ENCODE data around the gene DLG2. TPM values are rescaled to one million over a fixed set of nuclear protein-coding genes. Genes with fewer than 3 reads are reported as not detected.
A peak's percentile ranks its signal among the peaks of the same experiment; 100 is the strongest.

DLG2 gene
- total and polyA plus RNA-seq, 2 of the 8 experiments (the other 6 are each of a cell fraction or from before 2014, with no cell fraction given), result 1.7 to 14.3 TPM

DNA sequence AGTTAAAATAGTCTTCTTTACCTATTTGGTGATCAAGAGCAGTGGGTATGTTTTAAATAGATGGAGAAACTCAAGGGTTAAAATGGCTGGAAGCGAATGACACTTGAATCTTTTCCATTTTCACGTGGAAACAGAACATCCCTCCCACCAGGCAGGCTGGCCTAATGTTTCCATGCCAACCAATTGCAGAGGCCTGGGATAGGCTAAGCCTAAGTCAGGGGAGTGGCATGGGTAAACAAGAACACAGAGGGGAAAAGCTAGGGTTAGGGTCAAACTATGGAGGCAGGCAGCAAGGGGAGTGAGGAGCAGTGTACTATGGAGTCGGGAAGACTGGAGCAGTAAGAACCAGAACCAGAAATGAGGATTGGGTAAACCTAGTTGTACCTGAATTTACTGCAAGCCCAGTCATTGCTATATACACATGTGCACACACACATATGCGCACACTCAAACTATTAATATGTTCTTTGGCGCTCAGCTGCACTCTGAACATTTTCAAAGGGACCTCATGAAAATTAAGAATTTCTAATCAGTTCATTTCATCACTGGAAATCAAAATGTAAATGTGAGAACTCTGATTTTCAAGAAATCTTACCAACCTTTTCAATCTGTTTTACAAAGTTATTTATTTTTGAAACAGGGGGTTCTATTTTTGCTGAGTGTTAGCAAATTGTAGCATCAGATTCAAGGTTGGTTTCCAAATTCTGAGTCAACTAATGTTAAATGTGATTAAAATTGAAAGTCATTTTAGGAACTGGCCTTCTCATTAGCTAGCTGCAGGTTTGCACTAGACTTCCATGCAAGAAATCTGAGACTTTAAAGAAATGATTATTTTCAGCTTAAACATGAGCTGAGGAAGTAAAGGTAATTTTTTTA lies 2014.0 kb downstream of the DLG2 start:
- H2AFZ ChIP-seq (ENCODE audit: low read length), result peak overlapping the region; percentile 71; the same call in 1 of the 2 replicates
- no peak overlapping the region for H2BK12ac ChIP-seq (ENCODE audit: low read depth, low read length)
- H3K79me2 ChIP-seq (ENCODE audit: control insufficient read depth in 1 of 2, insufficient read depth in 2 of 2, low read length in 2 of 2), result no peaks in the 10 kb centered on the region
- no peak overlapping the region for H2BK20ac ChIP-seq (ENCODE audit: low read length)
- H3K4me1 ChIP-seq (replicated peaks in 1 of 4; ENCODE audit: control insufficient read depth in 3 of 4, insufficient read depth in 4 of 4, low read length in 3 of 4), result peaks cover 0 to 4% (median 0%) of the 10 kb centered on the region in 4 experiments; a peak in 3 of 7 replicates
- POLR2A ChIA-PET (ENCODE audit: partially characterized antibody), result interaction anchor here (1.0 to 1.1 kb wide), 2 partner anchors 12 to 107 kb away, joined by 3 read pairs; no protein-coding TSS in a partner anchor
- 47% methylated on average over 5 of the region's 5 CpGs; no CpG with 5 or more reads in 1 of the 2 experiments for WGBS, 2 experiments (ENCODE audit: extremely low coverage in 1 of 2, insufficient coverage in 1 of 2, insufficient read length in 1 of 2, insufficient replicate concordance in 2 of 2, low coverage in 1 of 2, low lambda C conversion rate in 2 of 2, missing lambda C conversion rate in 1 of 2)
- no peak overlapping the region for H3K9ac ChIP-seq (replicated peaks in 1 of 4; ENCODE audit: extremely low read depth in 1 of 4, low read depth in 3 of 4, low read length in 3 of 4)
- H3K9me3 ChIP-seq (ENCODE audit: insufficient read depth in 2 of 2, low read depth in 1 of 2, low read length in 1 of 2), result no peaks in the 10 kb centered on the region
- H3K18ac ChIP-seq (ENCODE audit: extremely low read depth, low read length), result no peak overlapping the region
- no peak overlapping the region for H4K5ac ChIP-seq (ENCODE audit: insufficient read length, low read depth, low read length)
- H3K23me2 ChIP-seq (ENCODE audit: low read depth, low read length), result peaks cover 2% of the 10 kb centered on the region; the same call in 1 of the 2 replicates
- no peak overlapping the region for H2BK5ac ChIP-seq (ENCODE audit: low read depth, low read length)
- H3K27ac ChIP-seq (ENCODE audit: low read depth, low read length), result no peak overlapping the region
- no peaks in the 10 kb centered on the region for H3K36me3 ChIP-seq (ENCODE audit: control insufficient read depth in 2 of 4, insufficient read depth in 4 of 4, low read length in 3 of 4)
- no peaks in the 10 kb centered on the region for H3K79me1 ChIP-seq (ENCODE audit: low read depth, low read length)
- H2AK5ac ChIP-seq (ENCODE audit: low read depth, low read length), result no peak overlapping the region
- H4K8ac ChIP-seq (ENCODE audit: extremely low read depth, insufficient read depth, low read length), result no peak overlapping the region
- no peak overlapping the region for H3K56ac ChIP-seq (replicated peaks; ENCODE audit: insufficient read length, low read depth, low read length)
- H3K27me3 ChIP-seq (replicated peaks in 1 of 4; ENCODE audit: control insufficient read depth in 3 of 4, extremely low read depth in 1 of 4, insufficient read depth in 3 of 4, low read length in 3 of 4), result no peaks in the 10 kb centered on the region
- H3K4me2 ChIP-seq (ENCODE audit: insufficient read depth in 1 of 2, low read depth in 2 of 2, low read length in 2 of 2), result peak overlapping the region in 1 of 2 experiments; percentile 6; a peak in 1 of 4 replicates
- CTCF ChIA-PET (ENCODE audit: partially characterized antibody), result interaction anchor here (0.9 kb wide), 1 partner anchor 203 kb away, joined by 4 read pairs; no protein-coding TSS in a partner anchor
- H2BK15ac ChIP-seq (ENCODE audit: low read length), result no peak overlapping the region
- no peak overlapping the region for H3K23ac ChIP-seq (ENCODE audit: insufficient read length)
- FAIRE-seq (peak; percentile 78), DNase-seq (ENCODE audit: low read depth in 1 of 2, low spot score in 2 of 2) (peak in 1 of 2 experiments; percentile 60)
- no peak overlapping the region for H4K91ac ChIP-seq (replicated peaks; ENCODE audit: insufficient read length, low read length)
- no peaks in the 10 kb centered on the region for H4K20me1 ChIP-seq (replicated peaks in 1 of 2; ENCODE audit: control insufficient read depth in 1 of 2, insufficient read depth in 2 of 2, low read length in 2 of 2)
- no peak overlapping the region for H3K14ac ChIP-seq (ENCODE audit: insufficient read length)
- H2BK120ac ChIP-seq (replicated peaks; ENCODE audit: low read depth, low read length), result no peak overlapping the region
- H3K4me3 ChIP-seq (ENCODE audit: extremely low read depth in 1 of 4, insufficient read depth in 2 of 4, low read depth in 3 of 4, low read length in 4 of 4), result no peak overlapping the region
- H3K4ac ChIP-seq (replicated peaks; ENCODE audit: insufficient read length, low read depth, low read length), result no peak overlapping the region
- TF ChIP-seq EP300 (IDR thresholded peaks at IDR 0.05; ENCODE audit: borderline replicate concordance in 1 of 2, low read depth in 2 of 2, low read length in 2 of 2), result no peak
- no peak for TF ChIP-seq CEBPB (IDR thresholded peaks at IDR 0.05; ENCODE audit: low read depth, low read length)
- TF ChIP-seq YY1 (IDR thresholded peaks at IDR 0.05; ENCODE audit: low read depth, low read length), result 0 out of 2 replicates have a peak, but pooled peaks have one; percentile 35
- no peak for TF ChIP-seq MAFK (IDR thresholded peaks at IDR 0.05; ENCODE audit: low read depth, low read length)
- TF ChIP-seq SIN3A (conservative IDR thresholded peaks at IDR 0.05 in 1 of 2, IDR thresholded peaks at IDR 0.05 in 1 of 2; ENCODE audit: low read depth in 1 of 2, low read length in 2 of 2), result 0 out of 4 replicates have a peak, but pooled peaks of 1 of the 2 experiments have one; percentile 61
- TF ChIP-seq SP1 (IDR thresholded peaks at IDR 0.05; ENCODE audit: low read depth, low read length), result peak; percentile 72
- TF ChIP-seq, protein P1, sequence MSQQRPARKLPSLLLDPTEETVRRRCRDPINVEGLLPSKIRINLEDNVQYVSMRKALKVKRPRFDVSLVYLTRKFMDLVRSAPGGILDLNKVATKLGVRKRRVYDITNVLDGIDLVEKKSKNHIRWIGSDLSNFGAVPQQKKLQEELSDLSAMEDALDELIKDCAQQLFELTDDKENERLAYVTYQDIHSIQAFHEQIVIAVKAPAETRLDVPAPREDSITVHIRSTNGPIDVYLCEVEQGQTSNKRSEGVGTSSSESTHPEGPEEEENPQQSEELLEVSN (IDR thresholded peaks at IDR 0.05), result peak; percentile 53; the same call in 1 of the 2 replicates
- TF ChIP-seq, protein P2, sequence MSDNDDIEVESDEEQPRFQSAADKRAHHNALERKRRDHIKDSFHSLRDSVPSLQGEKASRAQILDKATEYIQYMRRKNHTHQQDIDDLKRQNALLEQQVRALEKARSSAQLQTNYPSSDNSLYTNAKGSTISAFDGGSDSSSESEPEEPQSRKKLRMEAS (IDR thresholded peaks at IDR 0.05), result peak; percentile 36; the same call in 1 of the 2 replicates
- TF ChIP-seq TAF1 (IDR thresholded peaks at IDR 0.05; ENCODE audit: low read depth, low read length), result no peak
